ENCODE measurements around the gene COX4I2.
A peak's percentile ranks its signal among the peaks of the same experiment; 100 is the strongest.
"Not testable (repeated sequence)": the region's sequence is repeated elsewhere in the genome, so short reads cannot be mapped to it uniquely, and the experiment has no call there.

The COX4I2 gene

GRCh38 chr20:31661625-31662371 lies 24.1 kb downstream of the COX4I2 start:
- DNase-seq: peak; percentile 80

- no peak for DNase-seq
Measured at GRCh38 chr20:31662372-31662854, 24.7 kb downstream of the COX4I2 start.

- no peak for DNase-seq
Measured at GRCh38 chr20:31663524-31663837, 25.8 kb downstream of the COX4I2 start.

- DNase-seq: no peak
Measured at GRCh38 chr20:31663838-31664695, 26.4 kb downstream of the COX4I2 start.

GRCh38 chr20:31664696-31665354 lies 27.1 kb downstream of the COX4I2 start:
- no peak for DNase-seq

- DNase-seq: no peak
Measured at GRCh38 chr20:31665753-31666152, 28.0 kb downstream of the COX4I2 start.

- no peak for DNase-seq
Measured at GRCh38 chr20:31666258-31667042, 28.7 kb downstream of the COX4I2 start.

GRCh38 chr20:31667315-31668285 lies 29.9 kb downstream of the COX4I2 start:
- no peak for DNase-seq

- not testable (repeated sequence) for DNase-seq
Measured at GRCh38 chr20:31668944-31669343, 31.2 kb downstream of the COX4I2 start.

GRCh38 chr20:31669876-31670275 lies 32.2 kb downstream of the COX4I2 start:
- DNase-seq: no peak

GRCh38 chr20:31670371-31671228 lies 32.9 kb downstream of the COX4I2 start:
- no peak for DNase-seq

- no peak for DNase-seq
Measured at GRCh38 chr20:31671324-31671723, 33.6 kb downstream of the COX4I2 start.

- no peak for DNase-seq
Measured at GRCh38 chr20:31673435-31673834, 35.7 kb downstream of the COX4I2 start.

- DNase-seq: no peak
Measured at GRCh38 chr20:31673943-31674463, 36.3 kb downstream of the COX4I2 start.

- DNase-seq: peak; percentile 33
Measured at GRCh38 chr20:31674895-31675827, 37.4 kb downstream of the COX4I2 start.

- no peak for DNase-seq
Measured at GRCh38 chr20:31675828-31676608, 38.3 kb downstream of the COX4I2 start.

- DNase-seq: no peak
Measured at GRCh38 chr20:31676609-31676989, 38.9 kb downstream of the COX4I2 start.

- DNase-seq: no peak
Measured at GRCh38 chr20:31677553-31678260, 40.0 kb downstream of the COX4I2 start.
